Stimulated activated CD8-positive, alpha-beta memory T cell treated with anti-CD3 and anti-CD28 coated beads, Interleukin-2, amount 100 ng/mL, for 1 hour (primary cell): ENCODE measurements around the gene LGI2.
"Not testable (repeated sequence)": the region's sequence is repeated elsewhere in the genome, so short reads cannot be mapped to it uniquely, and the experiment has no call there.

ENCODE experiments used
- DNase-seq, 2 donors: peaks; one replicate each; pipeline ENCODE4 v3.0.0-alpha.2; 2020; ENCODE audit warnings: low read depth in 2 of 2

The LGI2 gene, protein sequence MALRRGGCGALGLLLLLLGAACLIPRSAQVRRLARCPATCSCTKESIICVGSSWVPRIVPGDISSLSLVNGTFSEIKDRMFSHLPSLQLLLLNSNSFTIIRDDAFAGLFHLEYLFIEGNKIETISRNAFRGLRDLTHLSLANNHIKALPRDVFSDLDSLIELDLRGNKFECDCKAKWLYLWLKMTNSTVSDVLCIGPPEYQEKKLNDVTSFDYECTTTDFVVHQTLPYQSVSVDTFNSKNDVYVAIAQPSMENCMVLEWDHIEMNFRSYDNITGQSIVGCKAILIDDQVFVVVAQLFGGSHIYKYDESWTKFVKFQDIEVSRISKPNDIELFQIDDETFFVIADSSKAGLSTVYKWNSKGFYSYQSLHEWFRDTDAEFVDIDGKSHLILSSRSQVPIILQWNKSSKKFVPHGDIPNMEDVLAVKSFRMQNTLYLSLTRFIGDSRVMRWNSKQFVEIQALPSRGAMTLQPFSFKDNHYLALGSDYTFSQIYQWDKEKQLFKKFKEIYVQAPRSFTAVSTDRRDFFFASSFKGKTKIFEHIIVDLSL

DNA sequence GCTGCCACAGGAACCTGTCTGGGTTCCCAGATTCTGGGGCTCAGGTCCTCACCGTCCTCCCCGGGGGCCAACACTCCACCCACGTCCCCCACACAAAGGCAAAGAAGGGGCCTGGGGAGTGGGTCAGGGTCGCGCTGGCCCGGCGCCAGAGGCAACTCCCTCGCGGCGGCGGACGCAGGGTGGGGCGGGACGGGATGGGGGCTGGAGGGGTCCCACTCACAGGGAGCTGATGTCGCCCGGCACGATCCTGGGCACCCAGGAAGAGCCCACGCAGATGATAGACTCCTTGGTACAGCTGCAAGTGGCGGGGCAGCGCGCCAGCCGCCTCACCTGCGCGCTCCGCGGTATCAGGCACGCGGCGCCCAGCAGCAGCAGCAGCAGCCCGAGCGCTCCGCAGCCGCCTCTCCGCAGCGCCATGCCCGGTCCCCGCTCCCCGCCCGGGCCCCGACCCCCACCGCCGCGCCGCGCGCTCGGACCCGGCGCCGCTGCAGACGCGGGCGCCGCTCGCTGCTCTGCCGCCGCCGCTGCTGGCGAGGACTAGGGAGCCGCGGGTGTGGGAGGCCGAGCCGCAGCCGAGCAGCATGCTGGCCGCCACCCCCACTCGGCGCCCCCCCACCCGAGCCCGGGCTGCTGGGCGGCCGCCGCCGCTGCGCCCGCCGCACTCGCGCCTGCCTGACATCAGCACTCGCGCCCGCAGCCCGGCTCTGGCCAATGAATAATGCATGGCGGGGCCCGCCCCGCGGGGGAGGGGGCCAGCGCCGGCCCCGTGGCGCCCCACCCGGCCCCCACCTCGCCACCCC is at the start of gene LGI2:
TSS of gene LGI2 (minus strand) at position 670 of the 800 bp plus-strand sequence. CDS start at position 417, 253 bp downstream.
- no peak for DNase-seq

DNA sequence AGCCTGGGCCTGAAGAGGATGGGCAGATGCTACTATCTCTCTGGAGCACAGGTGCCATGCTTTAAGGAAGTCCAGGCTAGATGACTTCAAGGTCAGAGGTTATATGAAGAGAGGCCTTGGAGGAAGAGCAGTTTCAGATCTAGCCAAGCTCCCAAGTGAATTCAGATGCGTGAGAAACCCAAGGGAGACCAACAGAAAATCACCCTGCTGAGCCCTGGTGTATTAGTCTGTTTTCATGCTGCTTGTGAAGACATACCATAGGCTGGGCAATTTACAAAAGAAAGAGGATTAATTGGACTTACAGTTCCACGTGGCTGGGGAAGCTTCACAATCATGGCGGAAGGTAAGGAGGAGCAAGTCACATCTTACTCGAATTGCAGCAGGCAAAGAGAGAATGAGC is 47.8 kb upstream of the LGI2 start:
- no peak for DNase-seq

GRCh38 chr4:25076625-25077398 is 46.1 kb upstream of the LGI2 start:
- no peak for DNase-seq

- DNase-seq = no peak
Observed at GRCh38 chr4:25075851-25076250, 45.1 kb upstream of the LGI2 start.

DNA sequence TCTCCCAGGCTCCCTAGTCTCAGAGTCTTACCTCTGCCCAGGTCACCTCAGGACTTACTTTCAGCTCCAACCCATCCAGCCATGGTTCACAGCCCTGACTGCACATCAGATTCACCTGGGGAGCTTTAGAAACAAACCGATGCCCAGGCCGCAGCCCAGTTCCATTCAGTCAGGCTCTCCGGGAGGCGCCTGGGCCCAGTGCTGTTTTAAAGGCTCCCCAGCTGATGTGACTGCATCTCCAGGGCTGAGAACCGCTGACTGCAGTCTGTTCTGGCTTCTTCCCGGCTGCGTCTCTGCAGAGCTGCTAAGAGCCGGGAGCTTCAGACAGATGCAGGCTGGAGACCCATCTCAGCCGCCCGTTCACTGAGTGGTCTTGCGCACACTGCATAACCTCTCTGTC is 44.4 kb upstream of the LGI2 start:
- no peak for DNase-seq

GRCh38 chr4:25070545-25070944 is 39.8 kb upstream of the LGI2 start:
- no peak for DNase-seq

DNA sequence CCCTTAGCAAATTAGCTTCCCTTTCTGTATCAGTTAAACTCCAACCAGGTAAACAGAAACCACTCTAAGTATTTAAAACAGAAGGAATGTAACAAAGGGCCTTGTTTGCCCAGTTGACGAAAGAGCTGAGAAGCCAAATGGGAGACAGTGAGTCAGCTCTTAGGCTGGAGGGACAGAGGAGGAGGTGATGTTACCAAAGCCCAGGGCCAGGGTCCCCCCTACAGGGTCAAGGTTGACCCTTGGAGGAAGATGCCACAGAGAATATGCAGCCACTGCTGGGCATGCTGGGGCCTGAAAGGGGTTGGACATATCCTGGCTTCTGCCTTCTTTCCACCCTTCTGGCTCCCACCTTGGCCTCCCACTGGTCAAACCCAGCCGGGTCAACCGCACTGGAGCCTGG is 38.3 kb upstream of the LGI2 start:
- no peak for DNase-seq

GRCh38 chr4:25068386-25068785 is 37.6 kb upstream of the LGI2 start:
- DNase-seq = no peak

DNA sequence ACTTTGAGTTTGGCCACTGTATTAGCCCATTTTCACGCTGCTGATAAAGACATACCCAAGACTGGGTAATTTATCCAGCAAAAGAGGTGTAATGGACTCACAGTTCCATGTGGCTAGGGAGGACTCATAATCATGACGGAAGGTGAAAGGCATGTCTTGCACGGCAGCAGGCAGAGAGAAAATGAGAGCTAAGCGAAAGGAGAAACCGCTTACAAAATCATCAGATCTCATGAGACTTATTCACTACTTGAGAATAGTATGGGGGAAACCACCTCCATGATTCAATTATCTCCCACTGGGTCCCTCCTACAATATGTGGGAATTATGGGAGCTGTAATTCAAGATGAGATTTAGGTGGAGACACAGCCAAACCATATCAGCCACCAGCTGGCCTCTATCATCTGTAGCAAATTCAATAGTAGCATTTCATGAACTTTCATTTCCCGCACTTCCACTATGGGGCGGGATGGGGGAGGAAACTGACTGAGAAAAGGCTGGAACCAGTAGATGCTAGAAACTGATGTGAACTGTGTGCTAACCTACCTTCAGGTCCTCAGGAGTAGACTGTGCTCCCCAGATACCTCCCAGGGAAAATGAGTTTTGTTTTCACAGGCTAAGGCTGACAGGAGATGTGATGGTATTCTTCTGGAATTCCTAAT is 35.3 kb upstream of the LGI2 start:
- no peak for DNase-seq

DNA sequence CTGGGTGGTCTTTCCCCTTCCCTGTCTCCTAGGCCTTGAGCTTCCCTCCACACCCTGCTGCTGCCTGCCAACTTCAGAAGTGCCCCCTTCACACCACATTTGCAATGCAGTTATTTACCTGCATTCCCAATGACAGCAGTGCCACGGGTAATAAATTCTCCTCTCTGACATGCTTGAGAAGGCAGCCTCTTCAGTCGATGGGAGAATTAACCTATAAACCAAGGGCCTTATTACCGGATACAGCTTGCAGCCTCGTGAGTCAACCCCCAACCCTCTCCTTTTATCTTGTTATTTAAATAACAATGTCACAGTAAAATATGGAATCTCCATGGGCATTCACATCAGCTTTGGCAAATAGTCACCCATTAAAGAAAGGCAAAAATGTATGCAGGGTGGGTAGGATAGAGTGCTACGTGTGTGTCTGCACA is 34.7 kb upstream of the LGI2 start:
- DNase-seq = no peak

DNA sequence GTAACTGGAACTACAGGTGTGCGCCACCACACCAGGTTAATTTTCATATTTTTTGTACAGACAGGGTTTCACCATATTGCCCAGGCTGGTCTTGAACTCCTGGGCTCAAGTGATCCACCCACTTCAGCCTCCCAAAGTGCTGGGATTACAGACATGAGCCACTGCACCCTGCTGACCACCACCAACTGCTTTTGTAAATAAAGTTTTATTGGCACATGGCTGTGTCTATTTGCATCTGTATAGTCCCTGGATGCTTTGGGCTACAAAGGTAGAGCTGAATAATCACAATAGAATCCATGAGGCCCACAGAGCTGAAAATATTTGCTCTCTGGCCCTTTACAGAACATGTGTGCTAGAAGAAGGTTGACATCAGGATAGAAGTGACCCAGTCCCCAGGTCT is 33.7 kb upstream of the LGI2 start:
- DNase-seq = not testable (repeated sequence)

- DNase-seq = no peak
Observed at GRCh38 chr4:25063116-25063515, 32.4 kb upstream of the LGI2 start.

- DNase-seq = no peak
Observed at GRCh38 chr4:25062098-25062497, 31.4 kb upstream of the LGI2 start.

DNA sequence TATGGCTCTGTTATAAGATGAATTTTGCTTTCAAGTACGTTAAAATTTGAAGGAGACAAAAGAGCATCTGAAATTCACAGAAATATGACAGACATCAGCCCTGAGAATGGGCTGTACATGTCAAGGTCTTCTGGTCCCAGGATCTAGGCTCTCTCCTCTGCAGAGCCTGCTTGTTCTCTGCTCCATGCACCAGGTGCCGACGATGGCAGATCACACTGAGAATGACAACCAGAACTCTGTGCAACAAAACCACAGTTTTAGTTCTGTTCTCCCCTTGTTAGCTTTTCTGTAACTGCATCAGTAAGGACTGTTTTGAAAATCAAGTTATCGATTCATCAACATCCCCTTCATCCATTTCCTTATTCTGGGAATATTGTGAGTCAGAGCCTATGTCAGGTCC is 30.9 kb upstream of the LGI2 start:
- no peak for DNase-seq

DNA sequence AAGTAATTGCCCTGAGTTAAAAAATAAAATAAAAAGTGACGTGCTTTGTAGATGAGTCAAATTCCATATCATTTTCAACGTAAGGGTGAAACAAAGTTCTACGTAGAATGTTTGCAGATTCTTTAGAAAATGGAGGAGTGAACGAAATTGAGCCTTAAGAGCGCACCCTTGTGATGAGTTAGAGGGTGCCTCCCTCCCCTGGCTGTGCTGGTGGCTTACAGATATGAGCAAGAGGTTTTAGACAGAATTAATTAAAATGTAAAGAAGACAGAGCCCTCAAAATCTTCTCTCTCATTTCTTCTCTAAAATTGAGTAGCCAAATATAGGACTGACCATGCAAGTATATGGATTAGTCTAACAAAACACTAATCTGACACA is 30.2 kb upstream of the LGI2 start:
- DNase-seq = no peak

GRCh38 chr4:25060241-25060962 is 29.7 kb upstream of the LGI2 start:
- DNase-seq = no peak

DNA sequence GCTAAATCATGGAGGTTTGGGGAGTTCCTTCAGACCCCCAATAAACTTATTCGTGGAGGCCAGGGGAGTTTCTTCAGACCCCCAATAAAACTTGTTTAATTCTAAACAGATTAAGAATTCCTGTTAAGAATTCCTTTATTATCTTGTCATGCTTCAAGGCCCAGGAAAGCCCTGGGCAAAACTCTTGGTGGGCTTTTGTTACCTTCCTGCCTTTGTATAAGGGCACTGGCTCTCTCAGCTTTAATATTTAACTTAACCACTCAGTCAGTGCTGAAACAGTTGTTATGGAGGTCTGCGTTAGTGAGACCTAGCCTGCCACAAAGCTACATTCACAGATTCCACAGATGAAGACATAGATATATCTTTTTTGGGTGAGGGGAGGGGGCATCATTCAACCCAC is 29.0 kb upstream of the LGI2 start:
- no peak for DNase-seq

- no peak for DNase-seq
Observed at GRCh38 chr4:25058796-25059195, 28.1 kb upstream of the LGI2 start.

- DNase-seq = no peak
Observed at GRCh38 chr4:25057299-25057698, 26.6 kb upstream of the LGI2 start.

DNA sequence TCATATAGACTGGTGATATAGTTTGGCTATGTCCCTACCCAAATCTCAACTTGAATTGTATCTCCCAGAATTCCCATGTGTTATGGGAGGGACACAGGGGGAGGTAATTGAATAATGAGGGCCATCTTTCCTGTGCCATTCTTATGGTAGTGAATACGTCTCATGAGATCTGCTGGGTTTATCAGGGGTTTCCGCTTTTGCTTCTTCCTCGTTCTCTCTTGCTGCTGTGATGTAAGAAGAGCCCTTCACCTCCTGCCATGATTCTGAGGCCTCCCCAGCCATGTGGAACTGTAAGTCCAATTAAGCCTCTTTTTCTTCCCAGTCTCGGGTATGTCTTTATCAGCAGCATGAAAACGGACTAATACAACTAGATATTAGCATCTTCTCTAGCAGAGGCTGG is 21.3 kb upstream of the LGI2 start:
- DNase-seq = not testable (repeated sequence)

DNA sequence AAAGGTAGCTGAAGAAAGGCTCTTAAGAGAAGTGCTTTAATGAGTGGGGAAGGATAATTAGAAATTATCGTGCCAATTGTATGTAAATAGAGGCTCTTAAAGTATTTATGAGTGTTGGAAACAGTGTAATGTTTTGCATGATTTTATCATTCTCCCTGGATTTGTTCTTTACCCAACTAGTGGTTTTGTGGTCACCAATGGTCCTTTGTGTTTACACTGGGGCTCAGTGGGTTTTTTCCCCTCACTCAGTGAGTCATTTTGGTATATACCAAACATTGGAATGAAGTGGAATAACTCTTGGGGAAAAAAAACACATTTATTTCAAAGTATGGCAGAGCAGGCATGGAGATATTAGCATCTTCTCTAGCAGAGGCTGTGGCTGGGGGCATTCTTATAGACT is 20.8 kb upstream of the LGI2 start:
- DNase-seq = no peak
